T follicular helper cell (primary cell): ENCODE data around the gene RASAL1.
"Not testable (repeated sequence)": the region's sequence is repeated elsewhere in the genome, so short reads cannot be mapped to it uniquely, and the experiment has no call there.

Experiments used
- DNase-seq: peaks from one replicate; pipeline ENCODE4 v3.0.0-alpha.2; 2020; ENCODE audit warnings: low read depth

Gene RASAL1

DNA sequence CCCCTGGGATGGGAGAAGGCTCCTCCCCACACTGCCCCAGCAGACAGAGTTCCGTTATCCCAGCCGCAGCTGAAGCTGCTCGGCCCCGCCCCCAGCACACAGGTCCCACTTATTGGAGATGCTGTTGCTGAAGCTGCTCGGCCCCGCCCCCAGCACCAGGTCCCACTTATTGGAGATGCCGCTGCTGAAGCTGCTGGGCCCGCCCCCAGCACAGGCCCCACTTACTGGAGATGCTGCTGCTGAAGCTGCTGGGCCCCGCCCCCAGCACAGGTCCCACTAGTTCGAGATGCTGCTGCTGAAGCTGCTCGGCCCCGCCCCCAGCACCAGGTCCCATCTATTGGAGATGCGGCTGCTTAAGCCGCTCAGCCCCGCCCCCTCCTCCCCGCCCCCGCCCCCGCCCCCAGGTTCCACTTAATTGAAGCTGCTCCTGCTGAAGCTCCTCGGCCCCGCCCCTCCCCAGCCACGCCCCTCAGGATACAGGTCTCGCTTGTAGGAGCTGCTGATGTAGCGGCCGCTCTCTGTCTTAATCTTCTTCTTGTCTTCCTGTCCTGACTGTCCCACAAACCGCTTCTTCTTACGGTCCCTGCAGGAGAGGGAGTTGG lies 26.0 kb upstream of the RASAL1 start:
- DNase-seq: no peak

DNA sequence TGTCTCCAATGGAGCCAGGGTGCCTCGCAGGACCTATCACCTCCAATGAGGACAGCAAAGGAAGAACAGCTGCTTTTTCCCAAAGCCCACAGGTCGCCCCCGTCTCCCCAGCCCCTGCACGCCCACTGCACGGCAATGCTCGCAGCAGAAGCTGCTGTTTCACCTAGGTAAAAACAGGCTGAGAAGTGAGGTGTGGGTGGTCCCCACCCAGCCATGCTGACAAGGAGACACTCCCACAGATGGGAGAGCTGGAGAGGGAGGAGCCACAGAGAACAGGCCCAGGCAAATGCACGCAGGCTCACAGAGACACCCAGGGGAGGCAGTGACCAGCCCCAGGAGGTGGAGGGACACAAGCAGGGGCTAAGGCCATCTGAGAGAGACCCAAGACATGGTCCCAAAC lies 24.4 kb upstream of the RASAL1 start:
- DNase-seq: no peak

DNA sequence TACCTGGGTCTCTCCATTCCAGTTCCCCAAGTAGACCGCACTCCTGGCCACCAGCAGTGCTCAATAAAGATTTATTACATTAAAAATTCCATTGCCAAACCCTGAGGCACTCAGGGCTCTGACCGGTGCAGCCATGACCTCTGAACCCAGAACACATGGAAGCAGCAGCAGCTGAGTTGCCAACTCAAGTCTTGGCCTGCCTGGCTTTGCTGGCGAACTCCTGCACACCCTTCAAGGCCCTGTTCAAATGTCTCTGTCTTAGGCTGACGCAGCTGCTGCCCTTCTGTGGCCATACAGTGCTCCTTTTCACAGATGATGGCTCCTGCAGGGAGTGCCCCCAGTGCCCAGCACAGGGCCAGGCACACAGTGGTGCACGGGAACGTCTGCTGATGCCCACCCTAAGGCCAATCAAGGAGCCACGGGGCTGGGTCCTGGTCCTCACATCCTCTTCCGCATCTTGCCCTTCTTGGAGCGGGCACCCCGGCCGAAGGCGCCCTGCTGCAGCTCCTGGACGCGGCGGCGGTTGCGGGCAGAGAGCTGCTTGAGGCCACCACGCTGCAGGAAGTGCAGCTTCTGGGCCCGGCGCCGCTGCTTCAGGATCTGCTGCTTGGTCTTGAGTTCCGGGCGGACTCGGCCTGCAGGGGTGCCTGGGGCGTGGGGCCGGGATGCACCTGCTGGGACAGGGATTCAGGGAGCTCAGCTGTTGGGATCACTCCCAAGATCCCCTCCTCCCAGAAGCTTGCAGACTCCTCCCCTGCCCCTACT lies 23.1 kb upstream of the RASAL1 start:
- DNase-seq: no peak

DNA sequence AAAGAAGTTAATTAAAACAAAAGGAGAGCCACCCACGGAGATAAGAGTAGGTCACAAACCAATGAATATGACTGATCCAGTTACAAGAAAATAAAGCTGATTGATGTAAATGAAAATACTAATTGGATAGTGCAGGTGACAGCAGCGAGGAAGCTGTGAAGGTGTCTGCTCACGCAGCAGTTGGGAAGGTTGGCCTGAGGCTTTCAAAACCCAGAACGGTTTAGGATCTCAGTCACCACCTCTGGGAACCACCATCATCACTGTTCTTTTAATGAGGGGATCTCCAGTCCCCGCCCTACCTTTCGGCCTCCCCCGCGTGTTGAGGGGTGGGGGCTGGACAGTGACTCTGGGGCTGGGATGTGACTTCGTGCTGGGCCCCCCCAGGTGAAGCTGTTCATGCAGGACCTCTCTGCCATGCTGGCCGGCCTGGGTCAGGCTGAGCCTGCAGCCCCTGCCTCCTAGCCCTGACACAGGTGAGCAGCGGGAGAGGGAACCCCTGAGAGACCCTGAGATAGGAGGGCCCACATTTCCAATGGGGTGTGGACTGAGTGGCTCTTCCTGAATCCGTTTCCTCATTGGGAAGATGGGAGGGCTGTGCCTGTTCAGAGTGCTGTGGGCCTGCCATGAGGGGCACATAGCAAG lies 21.8 kb upstream of the RASAL1 start:
- DNase-seq: no peak

DNA sequence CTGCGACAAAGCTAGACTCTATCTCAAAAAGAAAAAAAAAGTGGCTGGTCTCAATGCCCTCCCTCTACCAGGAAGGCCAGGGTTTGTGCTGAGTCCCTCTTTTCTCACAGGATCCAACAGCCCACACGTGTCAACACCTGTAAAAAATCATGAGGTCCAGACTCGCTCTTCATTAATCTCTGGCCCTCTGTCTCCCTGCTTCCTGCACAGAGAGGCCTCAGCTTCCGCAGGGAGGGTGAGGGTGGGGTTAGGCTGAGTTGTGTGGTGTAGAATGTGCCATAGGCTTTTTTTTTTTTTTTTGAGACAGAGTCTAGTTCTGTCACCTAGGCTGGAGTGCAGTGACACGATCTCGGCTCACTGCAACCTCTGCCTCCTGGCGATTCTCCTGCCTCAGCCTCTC lies 20.1 kb upstream of the RASAL1 start:
- DNase-seq: no peak

DNA sequence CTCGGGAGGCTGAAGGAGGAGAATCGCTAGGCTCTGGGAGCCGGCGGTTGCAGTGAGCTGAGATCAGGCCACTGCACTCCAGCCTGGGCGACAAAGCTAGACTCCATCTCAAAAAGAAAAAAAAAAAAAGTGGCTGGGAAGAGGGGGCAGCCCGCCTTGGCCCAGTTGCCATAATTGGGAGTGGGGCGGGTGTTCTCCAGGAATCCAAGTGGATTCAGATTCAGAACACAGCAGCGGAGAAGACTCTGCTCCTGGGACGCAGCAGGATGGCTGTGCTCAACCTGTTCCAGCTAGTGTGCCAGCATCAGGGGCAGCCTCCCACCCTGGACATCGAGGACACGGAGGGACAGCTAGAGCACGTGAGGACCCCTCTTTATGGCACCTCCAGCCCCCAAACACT lies 19.5 kb upstream of the RASAL1 start:
- DNase-seq: no peak

DNA sequence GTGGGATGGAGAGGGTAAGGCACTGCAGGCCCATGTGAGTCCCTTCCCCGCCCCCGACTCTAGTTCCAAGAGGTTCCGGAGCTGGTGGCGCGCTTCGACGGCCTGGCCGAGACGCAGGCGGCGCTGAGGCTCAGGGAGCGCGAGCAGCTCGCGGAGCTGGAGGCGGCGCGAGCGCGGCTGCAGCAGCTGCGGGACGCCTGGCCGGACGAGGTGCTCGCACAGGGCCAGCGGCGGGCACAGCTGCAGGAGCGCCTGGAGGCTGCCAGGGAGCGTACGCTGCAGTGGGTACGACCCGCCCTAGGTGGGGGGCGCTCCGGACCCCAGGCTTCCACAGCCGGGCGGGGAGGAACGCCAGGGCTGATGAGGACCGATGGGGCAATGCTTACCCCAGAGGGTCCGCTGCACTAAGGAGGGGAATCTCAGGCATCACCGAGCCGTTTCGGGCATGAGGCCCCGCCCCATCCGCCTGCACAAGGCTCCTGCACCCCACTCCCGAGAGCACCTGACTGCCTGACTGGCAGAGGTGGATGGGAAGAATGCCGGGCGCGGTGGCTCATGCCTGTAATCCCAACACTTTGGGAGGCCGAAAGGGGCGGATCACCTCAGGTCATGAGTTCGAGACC lies 18.9 kb upstream of the RASAL1 start:
- DNase-seq: no peak

DNA sequence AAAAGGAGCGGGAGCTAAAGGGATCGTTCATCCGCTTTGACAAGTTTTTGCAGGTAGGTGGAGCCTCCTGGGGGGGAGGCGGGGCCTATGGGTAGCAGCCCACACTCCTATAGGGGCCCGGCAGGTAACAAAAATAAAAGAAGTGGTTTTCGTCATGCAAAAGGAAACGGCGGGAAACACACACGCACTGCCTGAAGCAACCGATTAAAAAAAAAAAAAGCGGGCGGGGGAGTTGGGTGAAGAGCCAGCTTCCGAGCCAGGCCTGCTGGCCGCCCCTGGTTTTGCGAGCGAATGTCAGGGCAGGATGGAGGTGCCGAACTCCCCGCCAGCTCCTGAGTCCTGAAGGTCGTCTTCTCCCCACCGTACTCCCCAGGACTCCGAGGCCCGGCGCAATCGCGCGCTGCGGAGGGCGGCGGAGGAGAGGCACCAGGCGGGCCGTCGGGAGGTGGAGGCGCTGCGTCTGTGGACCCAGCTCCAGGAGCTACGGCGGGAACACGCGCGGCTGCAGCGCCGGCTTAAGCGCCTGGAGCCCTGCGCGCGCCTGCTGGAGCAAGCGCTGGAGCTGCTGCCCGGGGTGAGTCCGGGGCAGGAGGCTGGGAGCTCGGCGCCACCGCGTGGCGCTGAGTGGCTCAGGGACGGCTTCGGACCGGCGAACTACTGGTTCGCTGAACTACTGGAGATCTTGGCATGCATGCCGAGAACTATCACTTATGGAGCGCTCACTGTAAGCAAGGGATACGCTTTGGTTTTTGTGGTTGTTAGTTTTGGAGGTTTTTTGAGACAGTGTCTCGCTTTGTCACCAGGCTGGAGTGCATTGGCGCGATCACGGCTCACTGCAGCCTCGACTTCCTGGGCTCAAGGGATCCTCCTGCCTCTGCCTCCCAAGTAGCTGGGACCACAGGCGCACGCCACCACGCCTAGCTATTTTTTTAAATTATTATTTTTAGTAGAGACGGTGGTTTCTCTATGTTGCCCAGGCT lies 17.6 kb upstream of the RASAL1 start:
- peak; percentile 63 for DNase-seq

DNA sequence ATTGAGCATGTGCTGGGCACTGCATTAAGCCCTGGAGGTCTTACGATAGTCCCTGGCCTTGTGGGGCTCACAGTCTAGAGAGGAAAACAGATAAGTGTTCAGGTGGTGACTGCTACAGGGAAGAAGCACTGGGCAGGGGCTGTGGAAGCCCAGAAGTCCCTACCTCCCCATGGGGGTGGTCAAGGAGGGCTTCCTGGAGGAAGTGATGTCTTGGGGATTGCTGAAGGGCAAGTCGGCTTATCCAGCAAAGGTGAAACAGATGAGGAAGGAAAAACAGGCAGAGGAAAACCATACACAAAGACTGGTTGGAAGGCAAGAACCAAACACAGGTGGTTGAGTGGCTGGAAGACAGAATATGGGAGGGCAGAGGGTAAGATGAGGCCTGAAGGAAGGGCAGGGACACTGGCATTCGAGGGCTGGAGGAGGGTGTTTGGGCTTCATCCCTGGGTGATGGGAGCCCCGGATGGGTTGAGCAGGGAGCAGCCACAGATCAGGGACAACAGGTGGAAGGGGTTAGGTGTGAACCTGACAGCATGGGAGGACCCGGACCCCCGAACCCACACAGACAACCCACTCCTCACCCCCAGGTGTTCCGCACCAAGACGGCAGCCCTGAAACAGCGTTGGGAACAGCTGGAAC lies 16.8 kb upstream of the RASAL1 start:
- no peak for DNase-seq

DNA sequence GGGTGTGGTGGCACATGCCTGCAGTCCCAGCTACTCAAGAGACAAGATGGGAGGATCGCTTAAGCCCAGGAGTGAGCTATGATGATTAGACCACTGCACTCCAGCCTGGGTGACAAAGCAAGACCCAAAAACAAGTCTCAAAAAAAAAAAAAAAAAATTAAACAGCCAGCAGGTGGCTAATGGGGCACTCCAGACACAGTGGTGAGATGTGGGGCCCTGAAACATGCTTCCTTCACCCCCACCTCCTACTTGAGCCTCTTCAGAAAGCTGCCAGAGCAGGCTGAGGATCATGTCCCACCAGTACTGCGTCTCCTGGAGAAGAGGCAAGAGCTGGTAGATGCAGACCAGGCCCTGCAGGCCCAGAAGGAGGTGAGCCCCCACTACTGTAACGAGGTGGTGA lies 16.1 kb upstream of the RASAL1 start:
- DNase-seq: no peak

DNA sequence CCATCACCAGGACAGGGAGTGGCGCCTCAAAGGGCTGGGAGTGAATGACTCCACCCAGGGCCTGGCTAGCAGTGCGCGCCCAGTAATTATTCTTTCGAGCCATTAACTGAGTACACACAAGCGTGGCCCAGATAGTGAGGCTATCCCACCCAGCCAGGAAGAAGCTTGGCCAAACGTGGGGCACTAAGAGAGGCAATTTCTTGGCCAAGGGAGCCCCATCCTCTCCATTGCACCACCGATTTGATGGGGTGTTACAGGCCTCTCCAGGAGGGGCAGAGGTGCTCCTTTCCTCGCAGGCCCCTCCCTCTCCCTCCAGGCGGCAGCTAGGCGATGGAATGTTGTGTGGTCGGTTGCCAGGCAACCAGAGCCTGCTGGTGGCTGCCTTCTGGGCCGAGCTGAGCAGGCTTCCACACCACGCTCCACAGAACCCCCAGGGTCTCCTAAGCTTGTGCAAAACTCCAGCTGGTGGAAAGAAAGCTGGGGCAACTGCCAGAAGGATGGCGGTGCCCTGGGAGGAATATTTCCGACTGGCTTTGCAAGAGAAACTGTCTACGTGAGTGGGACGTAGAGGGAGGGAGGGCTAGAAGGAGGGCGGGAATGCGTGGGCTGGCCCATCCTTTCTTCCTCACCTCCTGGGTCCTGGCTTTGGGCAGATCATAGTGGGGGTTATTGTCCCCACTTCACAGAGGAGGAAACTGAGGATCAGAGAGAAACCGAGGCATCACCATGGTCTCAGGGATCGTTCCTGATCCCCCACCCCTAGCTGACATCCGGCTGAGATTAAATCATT lies 14.0 kb upstream of the RASAL1 start, which contains the start of gene CFAP73:
CFAP73 (plus strand) TSS at position 364 of the 790 bp plus-strand sequence; CDS start at position 498, 134 bp downstream.
- no peak for DNase-seq

DNA sequence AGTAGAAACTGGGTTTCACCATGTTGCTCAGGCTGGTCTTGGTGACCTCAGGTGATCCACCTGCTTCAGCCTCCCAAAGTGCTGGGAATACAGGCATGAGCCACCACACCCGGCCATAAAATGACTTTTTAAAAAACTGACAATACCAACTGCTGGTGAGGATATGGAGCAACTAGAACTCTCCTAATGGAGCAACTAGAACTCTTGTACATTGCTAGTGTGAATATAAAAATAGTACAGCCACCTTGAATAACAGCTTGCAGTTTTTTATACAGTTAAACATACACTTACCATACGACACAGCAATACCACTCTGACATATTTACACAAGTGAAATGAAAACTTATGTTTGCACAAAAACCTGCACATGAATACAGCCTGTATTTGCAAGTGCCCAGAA lies 11.4 kb upstream of the RASAL1 start:
- DNase-seq: no peak

DNA sequence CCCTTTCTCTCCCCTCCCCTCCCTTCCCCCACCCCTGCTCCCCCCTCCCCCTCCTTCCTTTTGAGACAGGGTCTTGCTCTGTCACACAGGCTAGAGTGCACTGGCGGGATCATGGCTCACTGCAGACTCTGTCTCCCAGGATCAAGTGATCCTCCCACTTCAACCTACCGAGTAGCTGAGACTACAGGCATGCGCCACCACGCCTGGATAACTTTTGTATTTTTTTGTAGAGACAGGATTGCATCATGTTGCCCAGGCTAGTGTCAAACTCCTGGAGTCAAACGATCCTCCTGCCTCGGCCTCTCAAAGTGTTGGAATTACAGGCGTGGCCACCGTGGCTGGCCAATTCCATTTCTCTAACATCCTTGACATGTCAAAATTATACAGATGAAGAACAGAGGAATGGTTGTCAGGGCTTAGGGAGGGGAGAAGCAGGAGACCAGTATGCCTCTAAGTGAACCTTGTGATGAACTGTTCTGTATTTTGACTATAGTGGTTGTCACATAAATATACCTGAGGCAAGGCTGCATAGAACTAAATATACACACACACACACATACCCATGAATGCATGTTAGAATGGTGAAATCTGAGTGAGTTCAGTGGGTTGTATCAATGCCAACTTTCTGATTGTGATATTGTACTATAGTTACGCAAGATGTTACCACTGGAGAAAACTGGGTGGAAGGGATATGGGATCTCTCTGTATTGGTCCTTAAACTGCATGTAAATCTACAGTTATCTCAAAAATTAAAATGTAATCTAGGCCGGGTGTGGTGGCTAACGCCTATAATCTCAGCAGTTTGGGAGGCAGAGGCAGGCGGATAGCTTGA lies 10.4 kb upstream of the RASAL1 start:
- DNase-seq: no peak

DNA sequence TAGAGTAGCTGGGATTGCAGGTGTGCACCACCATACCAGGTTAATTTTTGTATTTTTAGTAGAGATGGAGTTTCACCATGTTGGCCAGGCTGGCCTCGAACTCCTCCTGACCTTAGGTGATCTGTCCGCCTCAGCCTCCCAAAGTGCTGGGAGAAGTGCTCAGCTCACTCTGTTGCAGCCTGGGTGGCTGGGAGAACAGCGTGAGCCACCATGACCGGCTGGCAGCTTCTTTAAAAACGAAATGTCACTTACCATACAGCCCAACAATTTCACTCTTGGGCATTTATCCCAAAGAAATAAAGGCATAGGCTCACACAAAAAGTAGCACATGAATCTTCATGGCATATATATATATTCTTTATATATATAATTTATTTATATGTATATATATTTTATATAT lies 9.2 kb upstream of the RASAL1 start:
- DNase-seq: no peak

DNA sequence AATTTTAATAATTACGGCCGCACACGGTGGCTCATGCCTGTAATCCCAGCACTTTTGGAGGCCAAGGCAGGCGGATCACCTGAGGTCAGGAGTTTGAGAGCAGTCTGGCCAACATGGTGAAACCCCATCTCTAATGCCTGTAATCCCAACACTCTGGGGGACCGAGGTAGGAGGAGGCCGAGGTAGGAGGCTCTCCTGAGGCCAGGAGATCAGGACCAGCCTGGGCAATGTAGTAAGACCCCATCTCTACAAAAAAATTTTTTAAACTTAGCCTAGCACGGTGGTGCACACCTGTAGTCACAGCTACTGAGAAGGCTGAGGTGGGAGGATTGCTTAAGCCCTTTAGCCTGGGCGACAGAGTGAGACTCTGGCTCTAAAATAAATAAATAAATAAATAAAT lies 8.4 kb upstream of the RASAL1 start:
- no peak for DNase-seq

DNA sequence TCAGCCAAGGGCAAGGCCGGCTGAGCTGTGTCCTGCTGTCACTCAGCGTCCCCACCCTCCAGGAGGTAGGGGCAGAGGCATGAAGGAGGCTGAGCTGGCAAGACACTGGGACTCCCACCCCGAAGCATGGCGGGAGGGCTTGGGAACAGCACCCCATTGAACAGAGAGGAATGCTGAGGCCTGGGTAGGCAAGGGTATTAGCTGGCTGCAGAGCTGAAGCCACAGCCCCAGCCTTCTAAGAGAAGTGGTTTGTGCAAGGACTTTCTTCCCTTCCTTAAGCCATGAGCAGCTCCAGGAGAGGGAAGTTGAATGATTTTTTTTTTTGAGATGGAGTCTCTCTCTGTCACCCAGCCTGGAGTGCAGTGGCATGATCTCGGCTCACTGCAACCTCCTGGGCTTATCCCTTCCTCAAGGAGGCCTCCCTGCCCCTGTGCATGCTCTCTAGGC lies 7.3 kb upstream of the RASAL1 start:
- no peak for DNase-seq

DNA sequence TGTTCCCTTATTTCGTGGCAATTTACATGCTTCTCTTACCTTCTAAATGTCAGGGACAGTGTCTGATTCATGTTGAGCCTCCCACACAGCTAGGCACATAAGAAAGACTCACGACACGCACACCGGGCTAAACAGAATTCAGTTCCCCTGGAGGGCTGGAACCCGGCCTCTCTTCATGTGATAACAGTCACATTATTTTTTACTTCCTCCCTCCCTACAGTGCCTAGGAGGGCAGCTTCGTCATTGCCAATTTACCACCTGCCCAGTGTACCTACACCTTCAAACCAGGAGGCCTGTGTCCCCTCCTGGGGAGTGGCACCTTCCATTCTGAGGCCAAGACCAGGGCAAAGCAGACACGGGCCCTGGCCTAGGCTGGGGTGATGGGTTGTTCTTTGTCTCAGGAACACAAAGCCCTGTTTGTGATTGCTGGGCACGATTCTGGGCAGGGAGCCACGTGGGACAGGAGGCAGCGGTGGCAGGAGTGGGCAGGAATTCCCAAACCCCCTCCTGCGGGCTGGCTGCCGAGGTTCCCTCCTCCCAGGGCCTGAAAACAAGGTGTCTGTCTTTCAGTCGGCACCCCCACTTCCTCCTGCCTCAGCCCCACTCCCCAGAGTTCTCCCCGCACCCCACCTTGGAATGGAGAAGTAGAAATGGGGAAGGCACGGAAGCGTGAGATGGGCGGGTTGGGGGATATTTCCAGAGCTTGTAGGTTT lies 6.8 kb upstream of the RASAL1 start:
- no peak for DNase-seq

DNA sequence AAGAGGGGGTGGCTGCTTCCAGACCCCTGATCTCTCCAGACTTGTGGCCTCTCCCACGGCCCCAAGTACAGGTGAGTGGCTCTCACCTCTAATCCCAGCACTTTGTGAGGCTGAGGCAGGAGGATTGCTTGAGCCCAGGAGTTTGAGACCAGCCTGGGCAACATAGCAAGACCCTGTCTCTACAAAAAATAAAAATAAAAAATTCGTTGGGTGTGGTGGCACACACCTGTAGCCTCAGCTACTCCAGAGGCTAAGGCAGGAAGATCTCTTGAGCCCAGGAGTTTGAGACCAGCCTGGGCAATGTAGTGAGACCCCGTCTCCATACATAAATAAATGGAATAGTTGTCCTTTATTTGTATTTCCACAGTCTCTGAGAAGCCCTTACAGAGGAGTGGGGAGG lies 6.2 kb upstream of the RASAL1 start:
- DNase-seq: not testable (repeated sequence)

DNA sequence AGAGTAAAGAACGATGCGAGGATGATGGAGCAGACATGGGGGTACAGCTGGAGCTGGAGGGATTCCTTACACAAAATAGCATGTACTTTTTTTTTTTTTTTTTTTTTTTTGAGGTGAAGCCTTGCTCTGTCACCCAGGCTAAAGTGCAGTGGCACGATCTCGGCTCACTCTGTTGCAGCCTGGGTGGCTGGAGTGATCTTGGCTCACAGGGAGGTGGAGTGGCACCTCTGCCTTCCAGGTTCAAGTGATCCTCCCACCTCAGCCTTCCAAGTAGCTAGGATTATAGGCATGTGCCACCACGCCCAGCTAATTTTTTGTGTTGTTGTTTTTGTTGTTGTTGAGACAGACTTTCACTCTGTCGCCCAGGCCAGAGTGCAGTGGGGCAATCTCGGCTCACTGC lies 5.1 kb upstream of the RASAL1 start:
- DNase-seq: no peak
